GM18517 (cell line): Measurements from ENCODE around the gene TRPV2.
"Not testable (repeated sequence)": the region's sequence is repeated elsewhere in the genome, so short reads cannot be mapped to it uniquely, and the experiment has no call there.

ENCODE experiments used
- ATAC-seq: cut with Tn5 transposase; IDR thresholded peaks from one replicate; pipeline ENCODE4 v1.9.1; 2021; ENCODE audit warnings: mild to moderate bottlenecking, moderate library complexity; ENCODE audit not compliant: unreplicated experiment

TRPV2 gene

DNA sequence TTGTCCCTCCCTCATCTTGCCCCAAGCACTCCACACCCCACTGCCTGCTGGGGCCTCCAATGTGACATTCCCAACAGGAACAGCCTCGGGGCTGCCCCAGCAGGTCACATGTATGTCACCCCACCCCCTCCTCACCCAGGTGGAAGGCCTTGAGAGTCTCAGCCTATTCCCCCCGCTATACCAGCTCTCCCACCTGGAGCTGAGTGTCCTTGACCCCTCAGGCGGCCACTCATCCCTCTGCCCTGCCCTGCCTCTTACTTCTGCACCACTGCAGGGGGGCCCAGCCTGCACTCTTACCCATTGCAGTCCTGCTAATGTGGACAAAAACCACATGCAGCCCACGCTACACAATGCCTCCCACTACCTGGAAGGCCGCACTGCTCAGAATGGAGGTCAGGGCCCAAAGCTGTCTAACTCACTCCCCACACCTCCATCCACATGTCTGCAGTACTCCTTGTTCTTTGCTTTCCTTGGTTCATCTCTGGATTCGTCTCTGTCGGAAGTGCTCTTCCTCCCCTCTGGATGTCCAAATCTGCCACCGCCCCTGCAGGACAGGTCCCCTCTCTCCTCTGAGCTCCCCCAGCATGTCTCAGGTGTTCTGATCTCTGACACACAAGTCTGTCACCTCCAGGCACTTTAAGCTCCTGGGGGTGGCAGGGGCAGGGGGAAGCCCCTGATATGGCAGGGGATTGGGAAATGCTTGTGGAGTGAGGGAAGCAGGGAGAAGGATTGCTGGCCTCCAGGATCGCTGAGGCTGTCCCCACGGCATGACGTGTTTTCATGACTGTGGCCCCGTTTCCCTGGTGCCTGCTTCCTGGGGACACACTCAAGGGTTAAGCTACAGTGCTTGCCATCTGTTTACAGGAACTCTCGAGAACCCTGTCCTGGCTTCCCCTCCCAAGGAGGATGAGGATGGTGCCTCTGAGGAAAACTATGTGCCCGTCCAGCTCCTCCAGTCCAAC lies 20.8 kb downstream of the TRPV2 start:
- ATAC-seq, result no peak

GRCh38 chr17:16437083-16437482 lies 21.7 kb downstream of the TRPV2 start:
- no peak for ATAC-seq

GRCh38 chr17:16438173-16438556 lies 22.8 kb downstream of the TRPV2 start:
- ATAC-seq, result peak; percentile 23

GRCh38 chr17:16438557-16439302 lies 23.4 kb downstream of the TRPV2 start:
- ATAC-seq, result peak; percentile 78

- no peak for ATAC-seq
Measured at GRCh38 chr17:16439303-16439791, 24.0 kb downstream of the TRPV2 start.

DNA sequence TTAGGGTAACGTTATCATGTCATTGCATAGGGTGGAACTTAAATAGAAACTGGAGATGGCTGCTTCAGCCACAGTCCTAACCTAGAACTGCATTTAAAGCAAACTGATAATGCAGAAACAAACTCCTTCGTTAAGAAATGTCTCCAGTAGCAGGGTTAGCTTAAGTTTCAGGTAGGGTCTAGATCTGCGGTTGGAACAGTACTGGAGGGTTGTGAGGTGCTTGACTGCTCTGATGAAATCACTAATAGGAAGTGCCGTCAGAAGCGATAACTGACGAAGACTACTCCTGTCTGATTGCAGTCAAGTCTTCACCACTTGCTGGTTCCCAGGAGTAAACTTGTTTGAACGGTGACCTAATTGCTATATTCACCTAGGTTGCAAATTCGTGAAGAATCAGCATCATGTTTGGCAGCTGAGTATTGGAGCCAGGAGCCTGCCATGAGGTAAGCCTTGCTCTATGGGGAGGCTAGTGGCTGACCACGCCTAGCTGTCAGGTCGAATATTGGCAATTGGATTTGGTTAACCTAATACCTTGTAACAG lies 24.5 kb downstream of the TRPV2 start:
- no peak for ATAC-seq

DNA sequence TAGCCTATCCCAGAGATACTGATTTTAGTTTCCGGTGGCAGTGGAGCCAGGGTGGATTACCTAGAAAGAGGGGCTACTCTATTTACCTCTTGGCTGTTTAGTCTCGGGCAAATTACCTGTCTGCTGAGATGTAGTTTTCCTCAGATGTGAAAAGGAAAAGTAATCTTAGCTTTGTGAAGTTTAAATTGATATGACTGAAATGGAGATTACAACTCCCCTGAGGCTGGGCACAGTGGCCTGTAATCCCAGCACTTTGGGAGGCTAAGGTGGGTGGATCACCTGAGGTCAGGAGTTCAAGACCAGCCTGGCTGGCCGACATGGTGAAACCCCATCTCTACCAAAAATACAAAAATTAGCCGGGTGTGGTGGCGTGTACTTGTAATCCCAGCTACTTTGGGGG lies 25.0 kb downstream of the TRPV2 start:
- ATAC-seq, result not testable (repeated sequence)

- ATAC-seq, result no peak
Measured at GRCh38 chr17:16440901-16441629, 25.7 kb downstream of the TRPV2 start.

DNA sequence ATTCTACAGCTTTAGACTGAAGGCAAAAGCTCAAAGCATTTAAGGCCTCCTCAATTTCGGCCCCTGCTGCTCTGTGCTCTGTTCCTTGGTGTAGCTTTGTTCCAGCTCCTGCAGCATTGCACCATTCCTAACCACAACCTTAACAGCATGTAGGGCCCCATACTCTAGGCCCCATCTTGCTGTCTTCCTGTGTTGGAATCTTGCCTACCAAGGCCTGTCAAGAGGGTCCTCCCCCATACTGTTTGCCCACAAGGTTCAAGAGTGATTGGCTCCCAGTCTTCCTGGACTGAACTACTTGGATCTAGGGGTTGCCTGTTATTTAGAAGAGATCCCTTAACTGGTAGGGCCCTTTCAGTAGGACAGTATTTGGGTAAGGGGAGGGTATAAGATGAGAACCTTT lies 26.8 kb downstream of the TRPV2 start:
- no peak for ATAC-seq

DNA sequence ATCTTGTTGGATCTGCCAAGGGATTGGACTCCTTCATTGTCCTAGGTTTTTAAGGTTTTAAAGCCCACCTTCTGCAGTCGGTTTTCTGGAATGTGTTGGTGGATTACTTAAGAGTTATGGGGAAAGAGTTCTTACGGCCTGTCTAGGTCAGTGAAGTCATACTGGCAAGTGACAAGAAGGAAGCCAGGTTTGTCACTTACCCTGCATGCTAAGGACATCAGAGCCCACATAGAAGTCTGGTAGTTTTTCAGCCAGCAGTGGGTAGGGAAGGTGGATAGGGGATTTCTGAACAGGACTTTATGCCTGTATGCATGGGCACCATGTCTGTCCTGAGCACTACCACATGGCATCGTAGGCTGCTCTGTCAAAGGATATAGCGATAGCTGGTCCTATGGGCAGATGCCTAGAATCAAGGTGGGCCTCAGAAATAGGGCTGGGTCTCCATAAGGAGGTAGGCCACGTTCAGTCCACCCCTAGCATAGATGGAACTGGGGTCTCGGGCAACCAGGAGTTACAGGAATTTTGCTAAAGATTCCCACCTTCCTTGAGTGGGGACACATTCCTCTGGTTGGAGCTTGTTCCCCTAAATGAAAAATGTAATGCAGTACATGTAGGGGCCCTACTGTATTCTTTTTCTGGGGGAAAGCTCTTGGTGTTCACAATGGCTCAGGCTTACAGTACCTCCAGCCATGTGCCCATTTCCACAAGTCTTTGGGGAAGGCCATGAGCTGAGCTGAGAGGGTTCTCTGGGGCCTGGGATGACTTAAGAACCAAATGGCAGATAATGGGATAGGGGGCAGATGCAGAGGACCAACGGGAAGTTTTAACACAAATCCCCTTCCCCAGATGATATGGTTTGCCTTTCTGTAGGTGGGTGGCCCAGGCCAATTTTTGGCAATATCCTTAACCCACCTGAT lies 27.5 kb downstream of the TRPV2 start:
- no peak for ATAC-seq

GRCh38 chr17:16443511-16444257 lies 28.3 kb downstream of the TRPV2 start:
- no peak for ATAC-seq

DNA sequence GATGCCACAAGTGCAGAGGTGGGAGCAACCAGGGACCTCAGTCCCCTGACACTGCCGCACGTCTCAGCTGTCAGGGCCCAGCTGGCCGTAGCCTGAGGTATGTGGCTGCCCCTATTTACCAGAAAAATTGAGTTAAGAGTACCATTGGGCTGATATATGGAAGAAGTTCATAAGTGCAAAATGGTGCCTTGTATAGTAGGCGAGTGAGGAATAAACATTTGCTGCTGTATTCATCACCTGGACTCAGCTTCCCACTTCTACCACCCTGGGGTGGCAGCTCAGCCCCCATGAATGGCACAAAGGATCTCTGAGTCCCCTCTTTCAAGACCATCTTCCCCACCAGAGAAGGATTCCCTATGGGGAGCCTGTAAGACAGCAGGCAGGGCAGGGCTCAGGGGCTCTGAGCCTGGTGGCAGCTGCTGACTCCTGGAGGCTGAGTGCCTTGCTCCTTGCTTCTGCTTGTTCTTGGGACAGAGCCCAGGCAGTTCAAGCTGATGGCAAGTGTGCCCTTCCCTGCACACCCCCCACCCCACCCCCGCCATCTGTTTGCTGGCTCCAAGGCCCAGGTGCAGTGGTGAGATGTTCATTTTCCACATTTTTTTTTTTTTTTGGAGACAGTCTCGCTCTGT lies 29.0 kb downstream of the TRPV2 start:
- ATAC-seq, result no peak

DNA sequence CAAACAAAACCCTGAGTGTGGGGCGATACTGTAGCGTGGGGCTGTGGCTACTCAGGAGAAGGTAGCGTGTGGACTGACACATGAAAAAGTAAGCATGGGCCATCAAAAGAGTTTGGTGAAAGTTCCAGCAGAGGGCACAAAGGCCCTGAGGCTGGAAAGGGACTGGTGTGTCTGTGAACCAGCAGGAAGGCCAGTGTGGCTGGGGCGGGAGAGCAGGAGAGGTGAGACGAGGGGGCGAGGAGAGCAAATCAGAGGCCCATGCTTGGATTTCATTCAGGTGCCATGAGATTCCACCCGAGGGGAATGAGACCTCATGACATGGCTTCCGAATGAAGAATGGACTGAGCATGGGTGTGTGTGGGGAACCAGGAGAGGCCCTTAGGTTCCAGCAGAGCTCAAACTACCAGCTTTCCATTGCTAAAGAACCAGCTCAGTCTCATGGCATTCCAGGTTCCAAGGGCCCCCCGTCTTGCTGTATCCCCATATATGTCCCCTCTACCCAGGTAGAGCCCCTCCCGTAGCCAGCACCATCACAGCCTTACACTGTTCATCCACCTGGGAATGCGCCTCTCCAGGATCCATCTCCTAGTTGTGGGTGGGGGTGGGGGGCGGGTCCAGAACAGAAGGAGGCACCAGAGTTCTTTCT lies 31.1 kb downstream of the TRPV2 start:
- ATAC-seq, result no peak

DNA sequence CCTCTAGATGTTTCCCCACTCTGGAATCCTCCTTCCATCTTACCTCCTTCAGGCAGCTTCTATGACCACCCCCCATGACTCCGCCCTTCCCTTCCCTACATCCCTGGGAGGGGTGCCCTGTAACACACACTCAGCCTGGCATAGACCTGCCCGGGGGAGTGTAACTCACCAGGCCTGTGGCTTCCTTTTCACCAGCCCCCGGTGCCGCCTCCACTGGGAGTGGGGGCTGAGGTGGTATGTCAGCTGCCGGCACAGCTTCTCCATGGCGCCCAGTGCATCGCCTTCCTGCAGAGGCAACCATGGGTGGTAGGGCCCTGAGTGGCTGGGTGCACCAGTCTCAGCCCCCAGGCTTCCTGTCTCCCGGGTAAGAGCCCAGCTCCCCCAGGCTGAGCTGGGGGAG lies 32.3 kb downstream of the TRPV2 start:
- ATAC-seq, result no peak

DNA sequence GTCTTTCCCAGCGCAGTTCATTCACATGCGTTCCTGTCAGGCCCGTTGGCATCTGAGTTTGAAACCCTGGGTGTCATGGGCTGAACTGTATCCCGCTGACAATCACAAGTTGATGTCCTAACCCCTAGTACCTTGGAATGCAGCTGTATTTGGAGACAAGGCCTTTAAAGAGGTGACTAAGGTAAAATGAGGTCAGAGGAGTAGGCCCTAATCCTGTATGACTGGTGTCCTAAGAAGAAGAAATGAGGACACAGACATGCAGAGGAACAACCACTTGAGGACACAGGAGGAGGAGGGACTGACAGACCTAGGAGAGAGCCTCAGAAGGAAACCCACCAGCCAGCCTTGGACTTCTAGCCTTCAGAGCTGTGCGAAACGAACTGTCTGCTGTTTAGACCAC lies 33.1 kb downstream of the TRPV2 start:
- ATAC-seq, result no peak

- ATAC-seq, result no peak
Measured at GRCh38 chr17:16449121-16449570, 33.8 kb downstream of the TRPV2 start.

GRCh38 chr17:16450028-16450427 lies 34.7 kb downstream of the TRPV2 start:
- no peak for ATAC-seq

DNA sequence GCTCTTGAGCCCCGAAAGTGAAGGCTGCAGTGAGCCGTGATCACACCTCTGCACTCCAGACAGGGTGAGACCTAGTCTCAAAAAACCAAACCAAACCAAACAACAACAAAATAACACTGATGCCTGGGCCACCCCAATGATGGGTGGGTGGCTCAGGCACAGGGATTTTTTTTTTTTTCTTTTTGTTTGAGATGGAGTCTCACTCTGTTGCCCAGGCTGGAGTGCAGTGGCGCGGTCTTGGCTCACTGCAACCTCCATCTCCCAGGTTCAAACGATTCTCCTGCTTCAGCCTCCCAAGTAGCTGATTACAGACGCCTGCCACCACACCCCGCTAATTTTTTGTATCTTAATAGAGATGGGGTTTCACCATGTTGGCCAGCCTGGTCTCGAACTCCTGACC lies 36.9 kb downstream of the TRPV2 start:
- ATAC-seq, result not testable (repeated sequence)
